GM23338 (cell line): Measurements from ENCODE around the gene PPP1R12C.

Source experiments
- EZH2 ChIP-seq: fragments of 200-600 bp; sonication (generic); IDR thresholded peaks from one replicate; pipeline ENCODE4 v1.8.0; 2017; ENCODE audit warnings: antibody characterized with exemption, mild to moderate bottlenecking, low read depth; ENCODE audit not compliant: unreplicated experiment
- JUNB ChIP-seq: IDR thresholded peaks from one replicate; pipeline ENCODE4 v1.6.1; 2016; ENCODE audit warnings: antibody characterized with exemption; ENCODE audit not compliant: unreplicated experiment
- POLR2AphosphoS5 ChIP-seq: IDR thresholded peaks from 2 replicates; pipeline ENCODE4 v1.6.1; 2016; ENCODE audit warnings: antibody characterized with exemption, low read depth
- TF ChIP-seq, protein P1 (sequence below): IDR thresholded peaks from one replicate; pipeline ENCODE4 v1.6.1; 2018; ENCODE audit warnings: antibody characterized with exemption; ENCODE audit not compliant: unreplicated experiment
- TF ChIP-seq, protein P2 (sequence below), 2 experiments: fragments of 200-600 bp in 1 of 2; sonication (generic) in 1 of 2; conservative IDR thresholded peaks; 2 replicates each; pipeline versions ENCODE4 v1.5.1 to v1.6.1; 2016 to 2017; ENCODE audit warnings: antibody characterized with exemption in 2 of 2, low read depth in 2 of 2, mild to moderate bottlenecking in 2 of 2, moderate library complexity in 1 of 2

DNA sequence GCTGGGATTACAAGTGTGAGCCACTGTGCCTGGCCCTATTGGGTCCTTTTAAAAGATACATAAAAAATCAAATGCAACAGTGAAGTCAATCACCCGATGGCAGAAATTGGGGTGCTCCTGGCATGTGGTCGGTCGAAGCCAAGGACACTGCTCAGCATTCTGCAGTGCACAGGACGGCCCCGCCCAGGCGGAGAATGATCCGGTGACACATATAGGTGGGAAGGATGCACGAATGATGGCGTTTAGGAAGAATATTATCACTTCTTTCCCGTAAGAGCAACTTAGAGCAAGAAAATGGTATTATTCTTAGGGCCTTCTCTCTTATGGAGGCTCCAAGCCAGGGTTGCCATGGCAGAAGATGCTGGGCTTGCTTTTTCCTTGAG is 76.2 kb downstream of the PPP1R12C start:
- TF ChIP-seq, protein P1, sequence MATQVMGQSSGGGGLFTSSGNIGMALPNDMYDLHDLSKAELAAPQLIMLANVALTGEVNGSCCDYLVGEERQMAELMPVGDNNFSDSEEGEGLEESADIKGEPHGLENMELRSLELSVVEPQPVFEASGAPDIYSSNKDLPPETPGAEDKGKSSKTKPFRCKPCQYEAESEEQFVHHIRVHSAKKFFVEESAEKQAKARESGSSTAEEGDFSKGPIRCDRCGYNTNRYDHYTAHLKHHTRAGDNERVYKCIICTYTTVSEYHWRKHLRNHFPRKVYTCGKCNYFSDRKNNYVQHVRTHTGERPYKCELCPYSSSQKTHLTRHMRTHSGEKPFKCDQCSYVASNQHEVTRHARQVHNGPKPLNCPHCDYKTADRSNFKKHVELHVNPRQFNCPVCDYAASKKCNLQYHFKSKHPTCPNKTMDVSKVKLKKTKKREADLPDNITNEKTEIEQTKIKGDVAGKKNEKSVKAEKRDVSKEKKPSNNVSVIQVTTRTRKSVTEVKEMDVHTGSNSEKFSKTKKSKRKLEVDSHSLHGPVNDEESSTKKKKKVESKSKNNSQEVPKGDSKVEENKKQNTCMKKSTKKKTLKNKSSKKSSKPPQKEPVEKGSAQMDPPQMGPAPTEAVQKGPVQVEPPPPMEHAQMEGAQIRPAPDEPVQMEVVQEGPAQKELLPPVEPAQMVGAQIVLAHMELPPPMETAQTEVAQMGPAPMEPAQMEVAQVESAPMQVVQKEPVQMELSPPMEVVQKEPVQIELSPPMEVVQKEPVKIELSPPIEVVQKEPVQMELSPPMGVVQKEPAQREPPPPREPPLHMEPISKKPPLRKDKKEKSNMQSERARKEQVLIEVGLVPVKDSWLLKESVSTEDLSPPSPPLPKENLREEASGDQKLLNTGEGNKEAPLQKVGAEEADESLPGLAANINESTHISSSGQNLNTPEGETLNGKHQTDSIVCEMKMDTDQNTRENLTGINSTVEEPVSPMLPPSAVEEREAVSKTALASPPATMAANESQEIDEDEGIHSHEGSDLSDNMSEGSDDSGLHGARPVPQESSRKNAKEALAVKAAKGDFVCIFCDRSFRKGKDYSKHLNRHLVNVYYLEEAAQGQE = no peak
- TF ChIP-seq, protein P2, sequence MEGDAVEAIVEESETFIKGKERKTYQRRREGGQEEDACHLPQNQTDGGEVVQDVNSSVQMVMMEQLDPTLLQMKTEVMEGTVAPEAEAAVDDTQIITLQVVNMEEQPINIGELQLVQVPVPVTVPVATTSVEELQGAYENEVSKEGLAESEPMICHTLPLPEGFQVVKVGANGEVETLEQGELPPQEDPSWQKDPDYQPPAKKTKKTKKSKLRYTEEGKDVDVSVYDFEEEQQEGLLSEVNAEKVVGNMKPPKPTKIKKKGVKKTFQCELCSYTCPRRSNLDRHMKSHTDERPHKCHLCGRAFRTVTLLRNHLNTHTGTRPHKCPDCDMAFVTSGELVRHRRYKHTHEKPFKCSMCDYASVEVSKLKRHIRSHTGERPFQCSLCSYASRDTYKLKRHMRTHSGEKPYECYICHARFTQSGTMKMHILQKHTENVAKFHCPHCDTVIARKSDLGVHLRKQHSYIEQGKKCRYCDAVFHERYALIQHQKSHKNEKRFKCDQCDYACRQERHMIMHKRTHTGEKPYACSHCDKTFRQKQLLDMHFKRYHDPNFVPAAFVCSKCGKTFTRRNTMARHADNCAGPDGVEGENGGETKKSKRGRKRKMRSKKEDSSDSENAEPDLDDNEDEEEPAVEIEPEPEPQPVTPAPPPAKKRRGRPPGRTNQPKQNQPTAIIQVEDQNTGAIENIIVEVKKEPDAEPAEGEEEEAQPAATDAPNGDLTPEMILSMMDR (conservative IDR thresholded peaks at IDR 0.05; ENCODE audit: low read depth in 2 of 2) = no peak
- no peak for TF ChIP-seq EZH2
- TF ChIP-seq POLR2AphosphoS5 = no peak
- no peak for TF ChIP-seq JUNB
